ENCODE results near the gene COX5A. TPM values are rescaled to one million over a fixed set of nuclear protein-coding genes. Genes with fewer than 3 reads are reported as not detected.

COX5A gene
- total RNA-seq, 1 donor from 2014 or later, result 138 TPM

DNA sequence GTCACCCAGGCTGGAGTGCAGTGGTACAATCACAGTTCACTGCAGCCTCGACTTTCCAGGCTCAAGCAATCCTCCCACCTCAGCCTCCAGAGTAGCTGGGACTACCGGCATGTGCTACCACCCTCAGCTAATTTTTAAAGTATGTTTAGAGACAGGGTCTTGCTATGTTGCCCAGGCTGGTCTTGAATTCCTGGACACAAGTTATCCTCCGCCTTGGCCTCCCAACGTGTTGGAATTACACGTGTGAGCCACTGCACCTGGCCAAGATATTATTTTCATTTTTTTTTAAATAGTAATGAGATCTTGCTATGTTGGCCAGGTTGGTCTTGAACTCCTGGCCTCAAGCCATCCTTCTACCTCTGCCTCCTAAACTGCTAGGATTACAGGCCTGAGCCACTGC lies 52.4 kb downstream of the COX5A start:
- no peak for ATAC-seq

DNA sequence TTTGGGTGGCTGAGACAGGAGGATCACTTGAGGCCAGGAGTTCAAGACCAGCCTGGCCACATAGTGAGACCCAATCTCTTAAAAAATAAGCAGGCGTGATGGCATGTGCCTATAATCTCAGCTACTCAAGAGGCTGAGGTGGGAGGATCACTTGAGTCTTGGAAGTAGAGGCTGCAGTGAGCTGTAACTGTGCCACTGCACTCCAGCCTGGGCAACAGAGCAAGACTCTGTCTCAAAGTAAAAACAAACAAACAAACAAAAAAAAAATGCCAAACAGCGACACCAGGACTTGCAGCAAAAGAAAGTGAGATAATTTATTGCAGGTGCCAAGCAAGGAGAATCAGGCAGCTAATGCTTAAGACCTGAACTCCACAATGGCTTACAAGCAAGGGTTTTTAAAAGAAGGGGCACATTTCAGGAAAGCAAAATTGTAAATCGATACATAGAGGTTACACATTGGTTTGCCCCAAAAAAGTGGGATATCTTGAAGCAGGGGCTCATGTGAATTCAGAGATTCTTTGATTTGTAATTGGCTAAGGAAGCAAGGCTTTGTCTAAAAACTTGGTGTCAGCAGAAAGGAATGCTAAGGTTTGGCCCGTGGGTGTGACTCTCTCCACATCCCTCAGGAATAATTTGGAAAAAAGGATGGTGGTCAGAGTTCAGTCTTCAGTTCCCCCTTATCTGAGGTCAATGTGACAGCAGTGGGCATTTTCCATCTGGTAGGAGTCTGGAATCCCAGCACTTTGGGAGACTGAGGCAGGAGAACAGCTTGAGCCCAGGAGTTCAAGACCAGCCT lies 53.2 kb downstream of the COX5A start:
- no peaks in the 10 kb centered on the region for H3K36me3 ChIP-seq
- no peak for ATAC-seq
- no peaks in the 10 kb centered on the region for H3K27me3 ChIP-seq
- TF ChIP-seq, protein P1, sequence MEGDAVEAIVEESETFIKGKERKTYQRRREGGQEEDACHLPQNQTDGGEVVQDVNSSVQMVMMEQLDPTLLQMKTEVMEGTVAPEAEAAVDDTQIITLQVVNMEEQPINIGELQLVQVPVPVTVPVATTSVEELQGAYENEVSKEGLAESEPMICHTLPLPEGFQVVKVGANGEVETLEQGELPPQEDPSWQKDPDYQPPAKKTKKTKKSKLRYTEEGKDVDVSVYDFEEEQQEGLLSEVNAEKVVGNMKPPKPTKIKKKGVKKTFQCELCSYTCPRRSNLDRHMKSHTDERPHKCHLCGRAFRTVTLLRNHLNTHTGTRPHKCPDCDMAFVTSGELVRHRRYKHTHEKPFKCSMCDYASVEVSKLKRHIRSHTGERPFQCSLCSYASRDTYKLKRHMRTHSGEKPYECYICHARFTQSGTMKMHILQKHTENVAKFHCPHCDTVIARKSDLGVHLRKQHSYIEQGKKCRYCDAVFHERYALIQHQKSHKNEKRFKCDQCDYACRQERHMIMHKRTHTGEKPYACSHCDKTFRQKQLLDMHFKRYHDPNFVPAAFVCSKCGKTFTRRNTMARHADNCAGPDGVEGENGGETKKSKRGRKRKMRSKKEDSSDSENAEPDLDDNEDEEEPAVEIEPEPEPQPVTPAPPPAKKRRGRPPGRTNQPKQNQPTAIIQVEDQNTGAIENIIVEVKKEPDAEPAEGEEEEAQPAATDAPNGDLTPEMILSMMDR (IDR thresholded peaks at IDR 0.05), result no peak
- no peak overlapping the region for H3K4me3 ChIP-seq
- intact Hi-C loops (cut with DNase I), result no loop called here
- H3K4me1 ChIP-seq, result peaks cover 10% of the 10 kb centered on the region
- no peak overlapping the region for H3K27ac ChIP-seq
- no peaks in the 10 kb centered on the region for H3K9me3 ChIP-seq
- DNase-seq, result no peak

More for the DNA sequence above, 52.4 kb downstream of the COX5A start:
- no peaks in the 10 kb centered on the region for H3K27me3 ChIP-seq
- H3K27ac ChIP-seq, result no peak overlapping the region
- TF ChIP-seq, protein P1 (IDR thresholded peaks at IDR 0.05), result no peak
- H3K36me3 ChIP-seq, result no peaks in the 10 kb centered on the region
- peaks cover 13% of the 10 kb centered on the region for H3K4me1 ChIP-seq
- no peak for DNase-seq
- H3K4me3 ChIP-seq, result no peak overlapping the region
- intact Hi-C loops (cut with DNase I), result no loop called here
- H3K9me3 ChIP-seq, result no peaks in the 10 kb centered on the region

DNA sequence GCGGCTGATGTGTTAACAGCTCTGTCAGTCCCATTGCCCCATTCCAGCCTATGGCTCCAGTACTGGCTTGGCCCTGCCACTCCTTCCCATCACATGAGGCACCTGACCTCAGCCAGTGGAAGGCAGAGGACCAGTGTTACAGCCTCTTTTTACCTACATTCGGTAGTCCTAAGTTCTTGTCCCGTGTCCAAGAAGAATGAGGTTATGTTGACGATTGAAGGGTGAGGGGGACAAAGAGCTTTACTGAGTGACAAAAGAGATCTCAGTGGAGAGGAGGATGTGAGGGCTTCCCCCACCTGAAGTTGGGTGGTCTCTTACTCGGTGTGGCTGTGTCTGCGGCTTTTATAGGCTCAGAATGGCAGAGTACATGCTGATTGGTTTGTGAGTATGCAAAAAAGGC lies 55.3 kb downstream of the COX5A start:
- TF ChIP-seq, protein P1 (IDR thresholded peaks at IDR 0.05), result no peak
- H3K27ac ChIP-seq, result no peak overlapping the region
- ATAC-seq, result no peak
- no peak for DNase-seq
- H3K36me3 ChIP-seq, result no peaks in the 10 kb centered on the region
- H3K27me3 ChIP-seq, result no peaks in the 10 kb centered on the region
- H3K4me1 ChIP-seq, result no peaks in the 10 kb centered on the region
- intact Hi-C loops (cut with DNase I), result no loop called here
- no peak overlapping the region for H3K4me3 ChIP-seq
- no peaks in the 10 kb centered on the region for H3K9me3 ChIP-seq

DNA sequence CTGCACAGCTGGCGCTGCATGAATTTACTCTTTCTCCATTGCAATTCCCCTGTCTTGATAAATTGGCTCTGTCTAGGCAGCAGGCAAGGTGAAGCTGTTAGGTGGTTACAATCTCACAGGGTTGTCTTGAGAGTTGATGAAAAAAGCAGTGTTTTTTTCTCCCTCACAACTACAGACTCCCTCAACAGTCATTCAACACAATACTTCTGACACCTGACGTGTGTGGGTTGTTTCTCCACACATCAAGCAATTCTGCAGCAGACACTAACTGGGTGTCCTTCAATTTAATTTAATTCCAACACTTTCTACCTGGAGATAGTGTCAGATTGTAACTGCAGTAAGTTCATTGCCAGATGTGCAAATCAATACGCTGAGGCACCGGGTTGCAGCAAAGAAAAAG lies 59.6 kb downstream of the COX5A start:
- Histone ChIP-seq H3K4me3 (no peak overlapping the region), H3K4me1 (no peaks in the 10 kb centered on the region), H3K27ac (no peak overlapping the region), H3K9me3 (no peaks in the 10 kb centered on the region), H3K36me3 (no peaks in the 10 kb centered on the region), H3K27me3 (no peaks in the 10 kb centered on the region)
- DNase-seq (no peak), ATAC-seq (no peak)
- intact Hi-C loops (cut with DNase I), result no loop called here
- TF ChIP-seq, protein P1 (IDR thresholded peaks at IDR 0.05), result no peak

DNA sequence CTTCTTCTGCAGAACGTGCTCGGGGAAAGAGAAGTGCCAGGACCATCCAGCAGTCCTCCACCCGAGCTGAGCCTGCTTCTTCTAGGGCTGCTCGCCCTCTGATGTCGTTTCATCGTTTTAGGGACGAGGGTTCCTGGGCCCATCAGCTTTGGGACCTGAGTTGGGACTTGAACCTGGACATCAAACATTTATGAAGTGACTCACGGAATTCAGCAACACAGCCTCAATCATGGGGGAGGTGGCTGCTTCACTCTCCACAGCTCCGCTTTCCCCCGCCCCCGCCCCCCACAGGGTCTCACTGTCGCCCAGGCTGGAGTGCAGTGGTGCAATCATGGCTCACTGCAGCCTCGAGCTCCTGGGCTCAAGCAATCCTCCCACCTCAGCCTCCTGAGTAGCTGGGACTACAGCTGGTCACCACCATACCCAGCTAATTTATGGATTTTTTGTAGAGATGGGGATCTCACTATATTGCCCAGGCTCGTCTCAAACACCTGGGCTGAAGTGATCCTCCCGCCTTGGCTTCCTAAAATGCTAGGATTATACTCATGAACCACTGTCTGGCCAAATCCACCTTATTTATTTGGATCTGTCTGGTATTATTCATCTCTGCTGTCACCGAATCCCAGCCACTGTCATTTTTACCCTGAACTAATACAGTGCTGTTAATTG lies 64.0 kb downstream of the COX5A start:
- H3K27me3 ChIP-seq, result no peaks in the 10 kb centered on the region
- peaks cover 35% of the 10 kb centered on the region for H3K4me1 ChIP-seq
- H3K27ac ChIP-seq, result peak overlapping the region; percentile 97
- TF ChIP-seq, protein P1 (IDR thresholded peaks at IDR 0.05), result no peak
- peak overlapping the region; percentile 70 for H3K4me3 ChIP-seq
- no peaks in the 10 kb centered on the region for H3K36me3 ChIP-seq
- H3K9me3 ChIP-seq, result no peaks in the 10 kb centered on the region
- no peak for ATAC-seq
- DNase-seq, result no peak
- intact Hi-C loops (cut with DNase I), result no loop called here
